Stimulated activated naive CD8-positive, alpha-beta T cell treated with anti-CD3 and anti-CD28 coated beads, Interleukin-15, amount 100 ng/mL, for 72 hours (primary cell): ENCODE results near the gene MARCHF6.
"Not testable (repeated sequence)": the region's sequence is repeated elsewhere in the genome, so short reads cannot be mapped to it uniquely, and the experiment has no call there.

Experiments
- ATAC-seq: fragments of 150-1000 bp; cut with Tn5 transposase; 2 replicates; pipeline ENCODE4 v1.10.0; 2021; ENCODE audit warnings: mild to moderate bottlenecking, moderate library complexity
- DNase-seq, 2 donors: peaks; one replicate each; pipeline ENCODE4 v3.0.0; 2021 to 2022
- H3K27ac Mint-ChIP-seq, 2 donors: one replicate each; pipeline ENCODE4 v1.8.0; 2022; ENCODE audit warnings: mild to moderate bottlenecking in 2 of 2, mixed read lengths in 2 of 2, moderate library complexity in 2 of 2
- H3K27me3 Mint-ChIP-seq: one replicate; pipeline ENCODE4 v1.8.0; 2022; ENCODE audit warnings: mixed read lengths
- H3K4me1 Mint-ChIP-seq: one replicate; pipeline ENCODE4 v1.8.0; 2022; ENCODE audit warnings: mild to moderate bottlenecking, mixed read lengths
- H3K4me3 Mint-ChIP-seq, 2 donors: one replicate each; pipeline ENCODE4 v1.8.0; 2022; ENCODE audit warnings: mild to moderate bottlenecking in 2 of 2, mixed read lengths in 2 of 2, moderate library complexity in 1 of 2
- H3K9me3 Mint-ChIP-seq, 2 donors: one replicate each; pipeline ENCODE4 v1.8.0; 2022; ENCODE audit warnings: mixed read lengths in 2 of 2

MARCHF6 gene

GRCh38 chr5:10353241-10354047, at the start of gene MARCHF6:
TSS of gene MARCHF6 (plus strand) at chr5:10353695. CDS start at chr5:10353899, 204 bp downstream.
- Mint-ChIP-seq H3K27ac (peak within 1 kb of the TSS; percentile 100), H3K4me1 (peaks cover 35% of the 10 kb centered on the region), H3K27me3 (no peaks in the 10 kb centered on the region), H3K9me3 (no peaks in the 10 kb centered on the region), H3K4me3 (peak within 1 kb of the TSS; percentile 94 to 99)
- ATAC-seq = peak; percentile 91
- peak; percentile 94 for DNase-seq

GRCh38 chr5:10303699-10304170, 49.8 kb upstream of the MARCHF6 start:
- H3K4me3 Mint-ChIP-seq = no peak overlapping the region
- no peak for ATAC-seq
- no peak for DNase-seq
- H3K4me1 Mint-ChIP-seq = peaks cover 7% of the 10 kb centered on the region
- peaks cover 36% of the 10 kb centered on the region for H3K27me3 Mint-ChIP-seq
- H3K27ac Mint-ChIP-seq = no peak overlapping the region
- H3K9me3 Mint-ChIP-seq = no peaks in the 10 kb centered on the region

GRCh38 chr5:10304932-10305331, 48.6 kb upstream of the MARCHF6 start:
- no peak for DNase-seq
- Mint-ChIP-seq H3K27ac (no peak overlapping the region), H3K9me3 (no peaks in the 10 kb centered on the region), H3K4me3 (no peak overlapping the region), H3K4me1 (peaks cover 7% of the 10 kb centered on the region), H3K27me3 (peaks cover 44% of the 10 kb centered on the region)
- no peak for ATAC-seq

- Mint-ChIP-seq H3K4me3 (no peak overlapping the region), H3K9me3 (no peaks in the 10 kb centered on the region), H3K27me3 (peaks cover 44% of the 10 kb centered on the region), H3K4me1 (peaks cover 12% of the 10 kb centered on the region), H3K27ac (no peak overlapping the region)
- DNase-seq (no peak), ATAC-seq (no peak)
Observed at GRCh38 chr5:10306114-10306513, 47.4 kb upstream of the MARCHF6 start.

GRCh38 chr5:10306806-10307205, 46.7 kb upstream of the MARCHF6 start:
- H3K4me1 Mint-ChIP-seq = peaks cover 12% of the 10 kb centered on the region
- H3K27ac Mint-ChIP-seq = peak overlapping the region in 1 of 2 donors; percentile 16
- DNase-seq (no peak), ATAC-seq (no peak)
- peaks cover 44% of the 10 kb centered on the region for H3K27me3 Mint-ChIP-seq
- peak overlapping the region; percentile 86 to 92 for H3K4me3 Mint-ChIP-seq
- no peaks in the 10 kb centered on the region for H3K9me3 Mint-ChIP-seq

GRCh38 chr5:10307206-10308148, 46.0 kb upstream of the MARCHF6 start, which contains the start of gene CMBL:
TSS of gene CMBL (minus strand) at chr5:10307902. CDS start at chr5:10290762, 17,140 bp downstream.
- DNase-seq = peak in 1 of 2 donors; percentile 26
- H3K4me1 Mint-ChIP-seq = peaks cover 12% of the 10 kb centered on the region

GRCh38 chr5:10308844-10309243, 44.7 kb upstream of the MARCHF6 start:
- H3K27me3 Mint-ChIP-seq = peaks cover 51% of the 10 kb centered on the region
- no peak for ATAC-seq
- peak overlapping the region in 1 of 2 donors; percentile 18 for H3K4me3 Mint-ChIP-seq
- H3K4me1 Mint-ChIP-seq = peaks cover 12% of the 10 kb centered on the region
- H3K27ac Mint-ChIP-seq = no peak overlapping the region
- DNase-seq = no peak
- H3K9me3 Mint-ChIP-seq = no peaks in the 10 kb centered on the region

More at GRCh38 chr5:10307206-10308148, 46.0 kb upstream of the MARCHF6 start, which contains the start of gene CMBL:
- ATAC-seq = peak; percentile 86
- Mint-ChIP-seq H3K27me3 (peaks cover 44% of the 10 kb centered on the region), H3K9me3 (no peaks in the 10 kb centered on the region), H3K4me3 (peak within 1 kb of the TSS; percentile 86 to 92), H3K27ac (peak within 1 kb of the TSS in 1 of 2 donors; percentile 84)

GRCh38 chr5:10310066-10310779, 43.3 kb upstream of the MARCHF6 start:
- Mint-ChIP-seq H3K27me3 (peaks cover 47% of the 10 kb centered on the region), H3K9me3 (no peaks in the 10 kb centered on the region), H3K27ac (no peak overlapping the region), H3K4me3 (no peak overlapping the region), H3K4me1 (peaks cover 12% of the 10 kb centered on the region)
- ATAC-seq (no peak), DNase-seq (no peak)

GRCh38 chr5:10310835-10311570, 42.5 kb upstream of the MARCHF6 start:
- Mint-ChIP-seq H3K27me3 (peaks cover 39% of the 10 kb centered on the region), H3K4me1 (peaks cover 12% of the 10 kb centered on the region)
- H3K4me3 Mint-ChIP-seq, H3K27ac Mint-ChIP-seq, DNase-seq, H3K9me3 Mint-ChIP-seq: not testable (repeated sequence)
- peak; percentile 80 for ATAC-seq

- H3K9me3 Mint-ChIP-seq = no peaks in the 10 kb centered on the region
- no peak overlapping the region for H3K4me3 Mint-ChIP-seq
- H3K4me1 Mint-ChIP-seq = peaks cover 12% of the 10 kb centered on the region
- ATAC-seq = no peak
- H3K27ac Mint-ChIP-seq = no peak overlapping the region
- no peak for DNase-seq
- H3K27me3 Mint-ChIP-seq = peaks cover 31% of the 10 kb centered on the region
Observed at GRCh38 chr5:10311595-10312425, 41.7 kb upstream of the MARCHF6 start.

GRCh38 chr5:10315201-10315600, 38.3 kb upstream of the MARCHF6 start:
- no peak overlapping the region for H3K27ac Mint-ChIP-seq
- H3K27me3 Mint-ChIP-seq = peaks cover 7% of the 10 kb centered on the region
- DNase-seq = no peak
- H3K4me1 Mint-ChIP-seq = peaks cover 5% of the 10 kb centered on the region
- H3K9me3 Mint-ChIP-seq = no peaks in the 10 kb centered on the region
- no peak overlapping the region for H3K4me3 Mint-ChIP-seq
- no peak for ATAC-seq

GRCh38 chr5:10315824-10316509, 37.5 kb upstream of the MARCHF6 start:
- H3K9me3 Mint-ChIP-seq = no peaks in the 10 kb centered on the region
- peaks cover 7% of the 10 kb centered on the region for H3K27me3 Mint-ChIP-seq
- ATAC-seq (no peak), DNase-seq (no peak)
- H3K4me1 Mint-ChIP-seq = peaks cover 2% of the 10 kb centered on the region
- H3K27ac Mint-ChIP-seq = no peak overlapping the region
- H3K4me3 Mint-ChIP-seq = no peak overlapping the region
